GM12873 (cell line): ENCODE results near the gene RNF183.

Experiments
- TF ChIP-seq, protein P1 (sequence below): IDR thresholded peaks from 2 replicates; pipeline ENCODE4 v1.5.1; 2012; ENCODE audit warnings: low read depth, mild to moderate bottlenecking, moderate library complexity, low read length, control low read depth; ENCODE audit not compliant: insufficient read depth; ENCODE audit errors: missing control alignments

RNF183 gene

GRCh38 chr9:113254991-113255390 lies 48.2 kb downstream of the RNF183 start:
- TF ChIP-seq, protein P1, sequence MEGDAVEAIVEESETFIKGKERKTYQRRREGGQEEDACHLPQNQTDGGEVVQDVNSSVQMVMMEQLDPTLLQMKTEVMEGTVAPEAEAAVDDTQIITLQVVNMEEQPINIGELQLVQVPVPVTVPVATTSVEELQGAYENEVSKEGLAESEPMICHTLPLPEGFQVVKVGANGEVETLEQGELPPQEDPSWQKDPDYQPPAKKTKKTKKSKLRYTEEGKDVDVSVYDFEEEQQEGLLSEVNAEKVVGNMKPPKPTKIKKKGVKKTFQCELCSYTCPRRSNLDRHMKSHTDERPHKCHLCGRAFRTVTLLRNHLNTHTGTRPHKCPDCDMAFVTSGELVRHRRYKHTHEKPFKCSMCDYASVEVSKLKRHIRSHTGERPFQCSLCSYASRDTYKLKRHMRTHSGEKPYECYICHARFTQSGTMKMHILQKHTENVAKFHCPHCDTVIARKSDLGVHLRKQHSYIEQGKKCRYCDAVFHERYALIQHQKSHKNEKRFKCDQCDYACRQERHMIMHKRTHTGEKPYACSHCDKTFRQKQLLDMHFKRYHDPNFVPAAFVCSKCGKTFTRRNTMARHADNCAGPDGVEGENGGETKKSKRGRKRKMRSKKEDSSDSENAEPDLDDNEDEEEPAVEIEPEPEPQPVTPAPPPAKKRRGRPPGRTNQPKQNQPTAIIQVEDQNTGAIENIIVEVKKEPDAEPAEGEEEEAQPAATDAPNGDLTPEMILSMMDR: no peak

DNA sequence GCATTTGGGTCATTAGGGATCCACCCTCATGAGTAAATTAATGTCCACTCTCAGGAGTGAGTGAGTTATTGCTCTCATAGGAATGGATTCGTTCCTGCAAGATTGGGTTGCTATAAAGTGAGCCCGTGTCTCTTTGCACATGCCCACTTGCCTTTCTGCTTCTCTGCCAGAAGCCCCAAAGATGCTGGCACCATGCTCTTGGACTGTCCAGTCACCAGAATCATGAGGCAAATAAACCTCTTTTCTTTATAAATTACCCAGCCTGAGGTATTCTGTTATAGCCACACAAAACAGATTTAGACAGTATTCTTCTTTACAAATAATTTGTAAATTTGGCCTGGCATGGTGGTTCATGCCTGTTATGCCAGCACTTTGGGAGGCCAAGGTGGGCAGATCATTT lies 52.4 kb downstream of the RNF183 start:
- TF ChIP-seq, protein P1: no peak

DNA sequence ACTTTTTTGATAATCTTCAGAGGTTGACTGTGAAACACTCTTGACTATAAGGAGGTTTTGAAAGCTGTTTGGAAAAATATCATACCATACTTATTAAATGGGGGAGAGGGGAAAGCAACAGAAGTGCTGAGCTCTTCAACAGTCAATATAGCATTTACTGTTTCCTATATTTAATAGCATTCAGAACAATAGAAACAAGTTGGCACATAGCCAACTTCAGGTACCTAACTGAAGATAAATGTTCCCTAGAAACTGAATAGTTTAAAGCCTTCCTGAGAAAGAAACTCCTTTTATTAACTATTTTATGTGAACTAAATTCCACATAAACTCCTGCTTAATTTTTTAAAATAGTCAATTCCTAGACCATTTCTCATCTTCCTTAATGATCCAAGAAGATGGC lies 55.5 kb downstream of the RNF183 start:
- TF ChIP-seq, protein P1: no peak
